Smooth muscle cell (in vitro differentiated cells): ENCODE results near the gene DHRS7. TPM values are rescaled to one million over a fixed set of nuclear protein-coding genes. Genes with fewer than 3 reads are reported as not detected.

Experiments used
- DNase-seq: peaks from one replicate; lab custom pipeline; 2025; ENCODE audit not compliant: unreplicated experiment; lab: John Stamatoyannopoulos, UW
- H2AFZ ChIP-seq: fragments of 200-600 bp; sonication (generic); 2 replicates; pipeline ENCODE4 v1.6.0; 2016; ENCODE audit warnings: antibody characterized with exemption, low read depth, mild to moderate bottlenecking
- H3F3A ChIP-seq: fragments of 200-600 bp; sonication (generic); 2 replicates; pipeline ENCODE4 v1.6.0; 2017; ENCODE audit warnings: antibody characterized with exemption, low read depth
- H3K27ac ChIP-seq: fragments of 200-600 bp; sonication (generic); 2 replicates; pipeline ENCODE4 v1.5.1; 2016; ENCODE audit warnings: low read depth, mild to moderate bottlenecking
- H3K27me3 ChIP-seq: fragments of 200-600 bp; sonication (generic); 2 replicates; pipeline ENCODE4 v1.6.1; 2016; ENCODE audit warnings: low read depth, mild to moderate bottlenecking
- H3K36me3 ChIP-seq: fragments of 200-600 bp; sonication (generic); 2 replicates; pipeline ENCODE4 v1.5.1; 2016; ENCODE audit warnings: low read depth
- H3K4me1 ChIP-seq: fragments of 200-600 bp; sonication (generic); 2 replicates; pipeline ENCODE4 v1.5.1; 2016; ENCODE audit warnings: low read depth
- H3K4me2 ChIP-seq: fragments of 200-600 bp; sonication (generic); 2 replicates; pipeline ENCODE4 v1.6.0; 2016; ENCODE audit warnings: mild to moderate bottlenecking
- H3K4me3 ChIP-seq: fragments of 200-600 bp; sonication (generic); 2 replicates; pipeline ENCODE4 v1.5.1; 2016; ENCODE audit warnings: mild to moderate bottlenecking
- H3K79me2 ChIP-seq: fragments of 200-600 bp; sonication (generic); 2 replicates; pipeline ENCODE4 v1.6.0; 2016; ENCODE audit warnings: low read depth, mild to moderate bottlenecking
- H3K9ac ChIP-seq: fragments of 200-600 bp; sonication (generic); 2 replicates; pipeline ENCODE4 v1.6.0; 2016; ENCODE audit warnings: low read depth
- H3K9me3 ChIP-seq: fragments of 200-600 bp; sonication (generic); replicated peaks from 2 replicates; pipeline ENCODE4 v1.5.1; 2016; ENCODE audit warnings: low read depth
- H4K20me1 ChIP-seq: fragments of 200-600 bp; sonication (generic); 2 replicates; pipeline ENCODE4 v1.6.0; 2016; ENCODE audit warnings: low read depth
- CTCF ChIP-seq: fragments of 200-600 bp; sonication (generic); IDR thresholded peaks from 2 replicates; pipeline ENCODE4 v1.5.1; 2017; ENCODE audit warnings: borderline replicate concordance, mild to moderate bottlenecking, antibody characterized with exemption; ENCODE audit not compliant: insufficient read depth, poor library complexity, severe bottlenecking
- WGBS: methylation state at CpG from one replicate; pipeline ENCODE4 v1.1.7; 2016; ENCODE audit warnings: low lambda C conversion rate; 5-methylcytosine and 5-hydroxymethylcytosine counted together
- polyA plus RNA-seq: library from polyadenylated mRNA; unstranded; fragments of >200 nt; fragmentation: Nextera tagmentation; extraction: Ambion mirVana; gene quantifications from 2 replicates; pipeline ENCODE4 v1.2.1, GENCODE V29; 2016
- total RNA-seq: library from RNA; depleted of rRNA; stranded (reverse); fragments of >200 nt; gene quantifications from 2 replicates; pipeline ENCODE4 v1.2.3, GENCODE V29; 2014

DHRS7 gene
- total and polyA plus RNA-seq, 2 experiments from 2014 or later: 74.8 to 88.6 TPM

- Histone ChIP-seq H3K4me1 (peaks cover 14% of the 10 kb centered on the region), H3K36me3 (no peaks in the 10 kb centered on the region), H3K27ac (no peak overlapping the region), H3K27me3 (no peaks in the 10 kb centered on the region), H4K20me1 (peaks cover 5% of the 10 kb centered on the region), H3K4me3 (no peak overlapping the region), H3K4me2 (no peak overlapping the region), H3K9ac (no peak overlapping the region), H2AFZ (no peak overlapping the region), H3F3A (no peaks in the 10 kb centered on the region), H3K9me3 (no peaks in the 10 kb centered on the region), H3K79me2 (peaks cover 27% of the 10 kb centered on the region)
- TF ChIP-seq CTCF: no peak
- WGBS: 71% methylated on average over 3 of the region's 3 CpGs
- no peak for DNase-seq
These were observed 944 bp upstream of the DHRS7 start for GRCh38 chr14:60166142-60166541.

GRCh38 chr14:60165547-60165876 is 314 bp upstream of the DHRS7 start:
- H3K27ac ChIP-seq: no peak overlapping the region
- WGBS: 25% methylated on average over 4 of the region's 4 CpGs
- peak overlapping the region; percentile 73 for H3K9ac ChIP-seq
- TF ChIP-seq CTCF: no peak
- H3K9me3 ChIP-seq: no peaks in the 10 kb centered on the region
- H3K4me2 ChIP-seq: peak overlapping the region; percentile 91
- peaks cover 30% of the 10 kb centered on the region for H3K79me2 ChIP-seq
- H3K36me3 ChIP-seq: no peaks in the 10 kb centered on the region
- H4K20me1 ChIP-seq: peaks cover 5% of the 10 kb centered on the region
- peak overlapping the region; percentile 4 for H2AFZ ChIP-seq
- H3K27me3 ChIP-seq: no peaks in the 10 kb centered on the region
- peak overlapping the region; percentile 90 for H3K4me3 ChIP-seq
- DNase-seq: no peak
- no peaks in the 10 kb centered on the region for H3F3A ChIP-seq
- peaks cover 14% of the 10 kb centered on the region for H3K4me1 ChIP-seq

GRCh38 chr14:60164404-60164711 is 840 bp downstream of the DHRS7 start:
- H2AFZ ChIP-seq: peak overlapping the region; percentile 23
- no peaks in the 10 kb centered on the region for H3K36me3 ChIP-seq
- H3K9ac ChIP-seq: peak overlapping the region; percentile 73
- H3K27me3 ChIP-seq: no peaks in the 10 kb centered on the region
- peak overlapping the region; percentile 91 for H3K4me2 ChIP-seq
- H3K79me2 ChIP-seq: peaks cover 37% of the 10 kb centered on the region
- DNase-seq: no peak
- 21% methylated on average over 5 of the region's 5 CpGs for WGBS
- peaks cover 5% of the 10 kb centered on the region for H4K20me1 ChIP-seq
- TF ChIP-seq CTCF: no peak
- H3K4me1 ChIP-seq: peaks cover 14% of the 10 kb centered on the region
- peak overlapping the region; percentile 60 for H3K27ac ChIP-seq
- peak overlapping the region; percentile 90 for H3K4me3 ChIP-seq
- H3K9me3 ChIP-seq: no peaks in the 10 kb centered on the region
- H3F3A ChIP-seq: no peaks in the 10 kb centered on the region

GRCh38 chr14:60163693-60164092 is 1.5 kb downstream of the DHRS7 start:
- 75% methylated on average over 6 of the region's 6 CpGs for WGBS
- Histone ChIP-seq H3K4me1 (peaks cover 14% of the 10 kb centered on the region), H3K36me3 (no peaks in the 10 kb centered on the region), H3K27ac (no peak overlapping the region), H3K79me2 (peaks cover 43% of the 10 kb centered on the region), H3F3A (no peaks in the 10 kb centered on the region), H4K20me1 (peaks cover 5% of the 10 kb centered on the region), H3K9ac (no peak overlapping the region), H3K4me3 (peak overlapping the region; percentile 90), H3K4me2 (peak overlapping the region; percentile 91), H2AFZ (no peak overlapping the region), H3K9me3 (no peaks in the 10 kb centered on the region), H3K27me3 (no peaks in the 10 kb centered on the region)
- no peak for TF ChIP-seq CTCF
- no peak for DNase-seq
